Stimulated activated CD4-positive, alpha-beta T cell treated with anti-CD3 and anti-CD28 coated beads, Interleukin-12 subunit alpha, Interleukin-12 subunit beta, amount 100 ng/mL, for 24 hours (primary cell): ENCODE data around the gene RBM18.

Source experiments
- DNase-seq, 2 experiments: peaks; one replicate each; pipeline ENCODE4 v3.0.0-alpha.2; 2020; ENCODE audit warnings: low read depth in 2 of 2

The RBM18 gene

GRCh38 chr9:122221183-122221811, 43.3 kb downstream of the RBM18 start:
- DNase-seq, result no peak

GRCh38 chr9:122220673-122221182, 43.9 kb downstream of the RBM18 start:
- no peak for DNase-seq

GRCh38 chr9:122219856-122220672, 44.6 kb downstream of the RBM18 start:
- no peak for DNase-seq

GRCh38 chr9:122218935-122219855, 45.4 kb downstream of the RBM18 start:
- DNase-seq, result no peak

GRCh38 chr9:122218071-122218934, 46.3 kb downstream of the RBM18 start:
- DNase-seq, result no peak

GRCh38 chr9:122217640-122218039, 47.0 kb downstream of the RBM18 start:
- DNase-seq, result no peak

- no peak for DNase-seq
Observed at GRCh38 chr9:122216798-122217418, 47.7 kb downstream of the RBM18 start.

- DNase-seq, result no peak
Observed at GRCh38 chr9:122216138-122216797, 48.4 kb downstream of the RBM18 start.

GRCh38 chr9:122215663-122216062, 49.0 kb downstream of the RBM18 start:
- no peak for DNase-seq

GRCh38 chr9:122214507-122214906, 50.1 kb downstream of the RBM18 start:
- DNase-seq, result no peak

- DNase-seq, result peak; percentile 12 to 38
Observed at GRCh38 chr9:122213589-122214413, 50.8 kb downstream of the RBM18 start.

- no peak for DNase-seq
Observed at GRCh38 chr9:122213102-122213588, 51.5 kb downstream of the RBM18 start.

GRCh38 chr9:122212473-122213004, 52.1 kb downstream of the RBM18 start:
- no peak for DNase-seq

GRCh38 chr9:122209451-122209850, 55.2 kb downstream of the RBM18 start:
- DNase-seq, result no peak

- DNase-seq, result no peak
Observed at GRCh38 chr9:122207096-122207495, 57.5 kb downstream of the RBM18 start.

- no peak for DNase-seq
Observed at GRCh38 chr9:122206118-122207046, 58.3 kb downstream of the RBM18 start.

- no peak for DNase-seq
Observed at GRCh38 chr9:122205176-122205575, 59.5 kb downstream of the RBM18 start.

GRCh38 chr9:122204491-122204890, 60.1 kb downstream of the RBM18 start:
- DNase-seq, result no peak
